HepG2 (cell line): Measurements from ENCODE around the gene ALDH3A1. TPM values are rescaled to one million over a fixed set of nuclear protein-coding genes. Genes with fewer than 3 reads are reported as not detected.

Experiments used
- EEA1 ChIP-seq: sonication (generic); formaldehyde crosslinking; IDR thresholded peaks from 2 replicates; pipeline ENCODE4 v1.5.1; 2020; ENCODE audit warnings: mild to moderate bottlenecking, missing genetic modification reagents, borderline replicate concordance
- ELF4 ChIP-seq: sonication (generic); formaldehyde crosslinking; IDR thresholded peaks from 2 replicates; pipeline ENCODE4 v1.5.0; 2020; ENCODE audit warnings: missing genetic modification reagents, mild to moderate bottlenecking, moderate library complexity, borderline replicate concordance
- HDAC6 ChIP-seq: fragments of 200-600 bp; sonication (generic); IDR thresholded peaks from 2 replicates; pipeline ENCODE4 v1.7.0; 2017; ENCODE audit warnings: mild to moderate bottlenecking, antibody characterized with exemption, low read length, low read depth
- MXD1 ChIP-seq: sonication (generic); formaldehyde crosslinking; IDR thresholded peaks from 2 replicates; pipeline ENCODE4 v1.4.0; 2020; ENCODE audit warnings: mild to moderate bottlenecking, missing genetic modification reagents
- PHF21A ChIP-seq: sonication (generic); formaldehyde crosslinking; IDR thresholded peaks from 2 replicates; pipeline ENCODE4 v1.5.0; 2020; ENCODE audit warnings: mild to moderate bottlenecking, missing genetic modification reagents
- RBAK ChIP-seq: sonication (generic); formaldehyde crosslinking; IDR thresholded peaks from 2 replicates; pipeline ENCODE4 v1.5.1; 2020; ENCODE audit warnings: mild to moderate bottlenecking, missing genetic modification reagents
- SMAD9 ChIP-seq: sonication (generic); formaldehyde crosslinking; IDR thresholded peaks from 2 replicates; pipeline ENCODE4 v1.5.1; 2020; ENCODE audit warnings: mild to moderate bottlenecking, missing genetic modification reagents
- TFDP2 ChIP-seq: sonication (generic); formaldehyde crosslinking; IDR thresholded peaks from 2 replicates; pipeline ENCODE4 v1.4.0; 2020; ENCODE audit warnings: missing genetic modification reagents
- ZBTB38 ChIP-seq: sonication (generic); formaldehyde crosslinking; IDR thresholded peaks from 2 replicates; pipeline ENCODE4 v1.5.1; 2020; ENCODE audit warnings: mild to moderate bottlenecking, missing genetic modification reagents
- ZFP36L1 ChIP-seq: sonication (generic); formaldehyde crosslinking; IDR thresholded peaks from 2 replicates; pipeline ENCODE4 v1.8.0; 2022; ENCODE audit warnings: mild to moderate bottlenecking, missing genetic modification reagents, moderate library complexity
- ZNF44 ChIP-seq: sonication (generic); formaldehyde crosslinking; IDR thresholded peaks from 2 replicates; pipeline ENCODE4 v1.5.1; 2020; ENCODE audit warnings: mild to moderate bottlenecking, missing genetic modification reagents
- ZNF468 ChIP-seq: sonication (generic); formaldehyde crosslinking; IDR thresholded peaks from 2 replicates; pipeline ENCODE4 v1.8.0; 2022; ENCODE audit warnings: mild to moderate bottlenecking, moderate library complexity, missing genetic modification reagents
- ZNF598 ChIP-seq: sonication (generic); formaldehyde crosslinking; IDR thresholded peaks from 2 replicates; pipeline ENCODE4 v1.5.1; 2020; ENCODE audit warnings: mild to moderate bottlenecking, missing genetic modification reagents, borderline replicate concordance
- ZNF713 ChIP-seq: sonication (generic); formaldehyde crosslinking; IDR thresholded peaks from 2 replicates; pipeline ENCODE4 v1.4.0; 2020; ENCODE audit warnings: mild to moderate bottlenecking, missing genetic modification reagents
- ZNF777 ChIP-seq: sonication (generic); formaldehyde crosslinking; IDR thresholded peaks from 2 replicates; pipeline ENCODE4 v1.4.0; 2020; ENCODE audit warnings: missing genetic modification reagents
- ZNF839 ChIP-seq: sonication (generic); formaldehyde crosslinking; IDR thresholded peaks from 2 replicates; pipeline ENCODE4 v1.4.0; 2020; ENCODE audit warnings: missing genetic modification reagents, mild to moderate bottlenecking, borderline replicate concordance
- polyA plus RNA-seq, 8 experiments: library from polyadenylated mRNA; depleted of rRNA in 3 of 8; stranded (reverse) in 7 of 8; unstranded in 1 of 8; fragments of >200 nt; fragmentation: Illumina TruSeq in 4 of 8; extraction: Trizol in 4 of 8; gene quantifications; 2 replicates each; pipeline versions ENCODE4 v1.2.1 to v1.2.3, GENCODE V29; 2011 to 2016; ENCODE audit warnings: low read depth in 4 of 8, missing spikeins in 1 of 8, mixed read lengths in 1 of 8; ENCODE audit not compliant: insufficient read depth in 1 of 8
- total RNA-seq, 5 experiments: library from RNA; depleted of rRNA; stranded (reverse); fragments of >200 nt; fragmentation: Illumina TruSeq; extraction: Trizol; gene quantifications; 2 replicates each; pipeline ENCODE4 v1.2.3, GENCODE V29; 2016; ENCODE audit warnings: low read depth in 1 of 5
- TF ChIP-seq, protein P1 (sequence below): sonication (generic); formaldehyde crosslinking; IDR thresholded peaks from 2 replicates; pipeline ENCODE4 v1.4.0; 2020; ENCODE audit warnings: missing genetic modification reagents
- TF ChIP-seq, protein P2 (sequence below): sonication (generic); formaldehyde crosslinking; IDR thresholded peaks from 2 replicates; pipeline ENCODE4 v1.5.0; 2020; ENCODE audit warnings: mild to moderate bottlenecking, missing genetic modification reagents
- TF ChIP-seq, protein P3 (sequence below): sonication (generic); formaldehyde crosslinking; IDR thresholded peaks from 2 replicates; pipeline ENCODE4 v1.5.0; 2020; ENCODE audit warnings: mild to moderate bottlenecking, missing genetic modification reagents, moderate library complexity
- TF ChIP-seq, protein P4 (sequence below): sonication (generic); formaldehyde crosslinking; IDR thresholded peaks from 2 replicates; pipeline ENCODE4 v1.8.1; 2023; ENCODE audit warnings: mild to moderate bottlenecking, missing genetic modification reagents

Gene ALDH3A1
- total and polyA plus RNA-seq, 2 of the 13 experiments (the other 11 are each of a cell fraction or from before 2014, with no cell fraction given): 0.07 to 0.62 TPM

- peak; percentile 77; the same call in 1 of the 2 replicates for TF ChIP-seq ZNF598 (CRISPR knock-in tag)
- TF ChIP-seq SMAD9 (CRISPR knock-in tag): no peak
- TF ChIP-seq, protein P1, sequence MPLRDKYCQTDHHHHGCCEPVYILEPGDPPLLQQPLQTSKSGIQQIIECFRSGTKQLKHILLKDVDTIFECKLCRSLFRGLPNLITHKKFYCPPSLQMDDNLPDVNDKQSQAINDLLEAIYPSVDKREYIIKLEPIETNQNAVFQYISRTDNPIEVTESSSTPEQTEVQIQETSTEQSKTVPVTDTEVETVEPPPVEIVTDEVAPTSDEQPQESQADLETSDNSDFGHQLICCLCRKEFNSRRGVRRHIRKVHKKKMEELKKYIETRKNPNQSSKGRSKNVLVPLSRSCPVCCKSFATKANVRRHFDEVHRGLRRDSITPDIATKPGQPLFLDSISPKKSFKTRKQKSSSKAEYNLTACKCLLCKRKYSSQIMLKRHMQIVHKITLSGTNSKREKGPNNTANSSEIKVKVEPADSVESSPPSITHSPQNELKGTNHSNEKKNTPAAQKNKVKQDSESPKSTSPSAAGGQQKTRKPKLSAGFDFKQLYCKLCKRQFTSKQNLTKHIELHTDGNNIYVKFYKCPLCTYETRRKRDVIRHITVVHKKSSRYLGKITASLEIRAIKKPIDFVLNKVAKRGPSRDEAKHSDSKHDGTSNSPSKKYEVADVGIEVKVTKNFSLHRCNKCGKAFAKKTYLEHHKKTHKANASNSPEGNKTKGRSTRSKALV (CRISPR knock-in tag): no peak
- no peak for TF ChIP-seq RBAK (CRISPR knock-in tag)
- TF ChIP-seq HDAC6: no peak
- TF ChIP-seq MXD1: peak; percentile 34; the same call in 1 of the 2 replicates
- no peak for TF ChIP-seq ZNF777 (CRISPR knock-in tag)
- TF ChIP-seq, protein P2, sequence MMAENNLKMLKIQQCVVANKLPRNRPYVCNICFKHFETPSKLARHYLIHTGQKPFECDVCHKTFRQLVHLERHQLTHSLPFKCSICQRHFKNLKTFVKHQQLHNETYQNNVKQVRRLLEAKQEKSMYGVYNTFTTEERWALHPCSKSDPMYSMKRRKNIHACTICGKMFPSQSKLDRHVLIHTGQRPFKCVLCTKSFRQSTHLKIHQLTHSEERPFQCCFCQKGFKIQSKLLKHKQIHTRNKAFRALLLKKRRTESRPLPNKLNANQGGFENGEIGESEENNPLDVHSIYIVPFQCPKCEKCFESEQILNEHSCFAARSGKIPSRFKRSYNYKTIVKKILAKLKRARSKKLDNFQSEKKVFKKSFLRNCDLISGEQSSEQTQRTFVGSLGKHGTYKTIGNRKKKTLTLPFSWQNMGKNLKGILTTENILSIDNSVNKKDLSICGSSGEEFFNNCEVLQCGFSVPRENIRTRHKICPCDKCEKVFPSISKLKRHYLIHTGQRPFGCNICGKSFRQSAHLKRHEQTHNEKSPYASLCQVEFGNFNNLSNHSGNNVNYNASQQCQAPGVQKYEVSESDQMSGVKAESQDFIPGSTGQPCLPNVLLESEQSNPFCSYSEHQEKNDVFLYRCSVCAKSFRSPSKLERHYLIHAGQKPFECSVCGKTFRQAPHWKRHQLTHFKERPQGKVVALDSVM (CRISPR knock-in tag): peak; percentile 51; the same call in 1 of the 2 replicates
- TF ChIP-seq ZFP36L1 (CRISPR knock-in tag): no peak
- peak; percentile 34; the same call in 1 of the 2 replicates for TF ChIP-seq TFDP2 (CRISPR knock-in tag)
- TF ChIP-seq ZNF44 (CRISPR knock-in tag): 0 out of 2 replicates have a peak, but pooled peaks have one; percentile 22
- TF ChIP-seq EEA1 (CRISPR knock-in tag): peak; percentile 36; the same call in 1 of the 2 replicates
- TF ChIP-seq ZNF468 (CRISPR knock-in tag): no peak
- no peak for TF ChIP-seq ZNF839 (CRISPR knock-in tag)
- peak; percentile 36; the same call in 1 of the 2 replicates for TF ChIP-seq ZBTB38 (CRISPR knock-in tag)
- TF ChIP-seq, protein P3, sequence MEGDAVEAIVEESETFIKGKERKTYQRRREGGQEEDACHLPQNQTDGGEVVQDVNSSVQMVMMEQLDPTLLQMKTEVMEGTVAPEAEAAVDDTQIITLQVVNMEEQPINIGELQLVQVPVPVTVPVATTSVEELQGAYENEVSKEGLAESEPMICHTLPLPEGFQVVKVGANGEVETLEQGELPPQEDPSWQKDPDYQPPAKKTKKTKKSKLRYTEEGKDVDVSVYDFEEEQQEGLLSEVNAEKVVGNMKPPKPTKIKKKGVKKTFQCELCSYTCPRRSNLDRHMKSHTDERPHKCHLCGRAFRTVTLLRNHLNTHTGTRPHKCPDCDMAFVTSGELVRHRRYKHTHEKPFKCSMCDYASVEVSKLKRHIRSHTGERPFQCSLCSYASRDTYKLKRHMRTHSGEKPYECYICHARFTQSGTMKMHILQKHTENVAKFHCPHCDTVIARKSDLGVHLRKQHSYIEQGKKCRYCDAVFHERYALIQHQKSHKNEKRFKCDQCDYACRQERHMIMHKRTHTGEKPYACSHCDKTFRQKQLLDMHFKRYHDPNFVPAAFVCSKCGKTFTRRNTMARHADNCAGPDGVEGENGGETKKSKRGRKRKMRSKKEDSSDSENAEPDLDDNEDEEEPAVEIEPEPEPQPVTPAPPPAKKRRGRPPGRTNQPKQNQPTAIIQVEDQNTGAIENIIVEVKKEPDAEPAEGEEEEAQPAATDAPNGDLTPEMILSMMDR (CRISPR knock-in tag): 0 out of 2 replicates have a peak, but pooled peaks have one; percentile 27
- TF ChIP-seq ELF4 (CRISPR knock-in tag): no peak
- no peak for TF ChIP-seq ZNF713 (CRISPR knock-in tag)
- TF ChIP-seq, protein P4, sequence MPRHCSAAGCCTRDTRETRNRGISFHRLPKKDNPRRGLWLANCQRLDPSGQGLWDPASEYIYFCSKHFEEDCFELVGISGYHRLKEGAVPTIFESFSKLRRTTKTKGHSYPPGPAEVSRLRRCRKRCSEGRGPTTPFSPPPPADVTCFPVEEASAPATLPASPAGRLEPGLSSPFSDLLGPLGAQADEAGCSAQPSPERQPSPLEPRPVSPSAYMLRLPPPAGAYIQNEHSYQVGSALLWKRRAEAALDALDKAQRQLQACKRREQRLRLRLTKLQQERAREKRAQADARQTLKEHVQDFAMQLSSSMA: no peak
- peak; percentile 88; the same call in 1 of the 2 replicates for TF ChIP-seq PHF21A (CRISPR knock-in tag)
Observed at GRCh38 chr17:19720631-19721426, 27.3 kb downstream of the ALDH3A1 start (continued).
